ENCODE results near the gene CCDC102B. TPM values are rescaled to one million over a fixed set of nuclear protein-coding genes. Genes with fewer than 3 reads are reported as not detected.

Gene CCDC102B
- total and polyA plus RNA-seq, 2 experiments from 2014 or later: 1.3 to 2.1 TPM

DNA sequence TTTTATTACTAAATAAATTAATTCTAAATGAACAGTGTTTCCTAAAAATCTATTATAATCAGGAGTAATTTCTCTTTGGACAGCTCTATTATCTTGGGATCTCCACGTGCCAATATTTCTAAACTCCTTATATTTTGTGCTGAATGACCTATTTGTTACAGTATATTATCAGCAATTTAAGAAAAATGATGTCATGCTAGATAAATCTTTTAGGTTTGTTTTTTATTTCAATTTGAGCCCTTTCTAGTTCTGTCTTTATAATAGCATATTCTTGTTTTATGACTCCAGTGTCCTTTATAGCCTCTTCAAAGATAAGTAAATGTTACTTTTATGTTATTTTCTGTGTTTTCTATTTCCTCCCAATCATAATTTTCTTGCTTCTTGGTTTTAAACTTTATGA, 269.2 kb downstream of the CCDC102B start:
- Mint-ChIP-seq H3K36me3 (ENCODE audit: low read depth) (no peaks in the 10 kb centered on the region), H3K4me1 (no peaks in the 10 kb centered on the region)
- no peak for ATAC-seq

DNA sequence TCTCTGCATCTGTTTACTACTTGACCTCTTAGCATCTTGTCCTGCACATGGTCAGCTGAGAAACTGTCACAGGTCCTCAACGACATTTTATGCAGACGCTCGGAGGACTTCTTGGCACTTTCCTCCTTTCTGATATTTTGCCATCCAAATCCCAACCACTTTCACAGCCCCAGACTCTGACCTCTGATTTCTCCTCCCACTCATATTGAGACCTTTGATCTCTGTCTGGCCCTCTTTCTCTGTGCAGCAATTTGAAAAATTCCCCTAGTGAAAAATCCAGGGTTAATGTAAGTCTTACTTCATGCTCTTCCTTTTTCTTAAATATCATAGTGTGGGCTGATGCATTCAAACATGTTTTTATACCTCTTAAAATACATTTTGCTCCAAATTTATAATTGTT, 273.8 kb downstream of the CCDC102B start:
- H3K9me3 Mint-ChIP-seq: no peaks in the 10 kb centered on the region
- DNase-seq (ENCODE audit: low spot score): no peak
- Histone ChIP-seq H4K20me1 (replicated peaks; ENCODE audit: insufficient read depth) (no peaks in the 10 kb centered on the region), H3K27ac (ENCODE audit: low read depth) (no peak overlapping the region), H3K4me3 (no peak overlapping the region), H2AFZ (0 out of 2 replicates have a peak overlapping the region, but pooled peaks have one; percentile 11), H3K4me1 (ENCODE audit: insufficient read depth) (no peaks in the 10 kb centered on the region), H3K79me2 (replicated peaks; ENCODE audit: insufficient read depth) (no peaks in the 10 kb centered on the region), H3K4me2 (no peak overlapping the region), H3K27me3 (ENCODE audit: insufficient read depth) (no peaks in the 10 kb centered on the region), H3K36me3 (ENCODE audit: insufficient read depth) (no peaks in the 10 kb centered on the region), H3F3A (replicated peaks; ENCODE audit: low read depth) (no peaks in the 10 kb centered on the region), H3K9me2 (ENCODE audit: insufficient read depth) (no peaks in the 10 kb centered on the region)
- no peak for ATAC-seq
- no peaks in the 10 kb centered on the region for H3K36me3 Mint-ChIP-seq (ENCODE audit: low read depth)
- no peaks in the 10 kb centered on the region for H3K27me3 Mint-ChIP-seq (ENCODE audit: insufficient read depth, low read depth, poor library complexity)
- H3K27ac Mint-ChIP-seq: no peak overlapping the region
- H3K4me3 Mint-ChIP-seq: no peak overlapping the region
- no peaks in the 10 kb centered on the region for H3K4me1 Mint-ChIP-seq
- TF ChIP-seq, protein P1, sequence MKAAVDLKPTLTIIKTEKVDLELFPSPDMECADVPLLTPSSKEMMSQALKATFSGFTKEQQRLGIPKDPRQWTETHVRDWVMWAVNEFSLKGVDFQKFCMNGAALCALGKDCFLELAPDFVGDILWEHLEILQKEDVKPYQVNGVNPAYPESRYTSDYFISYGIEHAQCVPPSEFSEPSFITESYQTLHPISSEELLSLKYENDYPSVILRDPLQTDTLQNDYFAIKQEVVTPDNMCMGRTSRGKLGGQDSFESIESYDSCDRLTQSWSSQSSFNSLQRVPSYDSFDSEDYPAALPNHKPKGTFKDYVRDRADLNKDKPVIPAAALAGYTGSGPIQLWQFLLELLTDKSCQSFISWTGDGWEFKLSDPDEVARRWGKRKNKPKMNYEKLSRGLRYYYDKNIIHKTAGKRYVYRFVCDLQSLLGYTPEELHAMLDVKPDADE (IDR thresholded peaks at IDR 0.05): no peak
- TF ChIP-seq, protein P2, sequence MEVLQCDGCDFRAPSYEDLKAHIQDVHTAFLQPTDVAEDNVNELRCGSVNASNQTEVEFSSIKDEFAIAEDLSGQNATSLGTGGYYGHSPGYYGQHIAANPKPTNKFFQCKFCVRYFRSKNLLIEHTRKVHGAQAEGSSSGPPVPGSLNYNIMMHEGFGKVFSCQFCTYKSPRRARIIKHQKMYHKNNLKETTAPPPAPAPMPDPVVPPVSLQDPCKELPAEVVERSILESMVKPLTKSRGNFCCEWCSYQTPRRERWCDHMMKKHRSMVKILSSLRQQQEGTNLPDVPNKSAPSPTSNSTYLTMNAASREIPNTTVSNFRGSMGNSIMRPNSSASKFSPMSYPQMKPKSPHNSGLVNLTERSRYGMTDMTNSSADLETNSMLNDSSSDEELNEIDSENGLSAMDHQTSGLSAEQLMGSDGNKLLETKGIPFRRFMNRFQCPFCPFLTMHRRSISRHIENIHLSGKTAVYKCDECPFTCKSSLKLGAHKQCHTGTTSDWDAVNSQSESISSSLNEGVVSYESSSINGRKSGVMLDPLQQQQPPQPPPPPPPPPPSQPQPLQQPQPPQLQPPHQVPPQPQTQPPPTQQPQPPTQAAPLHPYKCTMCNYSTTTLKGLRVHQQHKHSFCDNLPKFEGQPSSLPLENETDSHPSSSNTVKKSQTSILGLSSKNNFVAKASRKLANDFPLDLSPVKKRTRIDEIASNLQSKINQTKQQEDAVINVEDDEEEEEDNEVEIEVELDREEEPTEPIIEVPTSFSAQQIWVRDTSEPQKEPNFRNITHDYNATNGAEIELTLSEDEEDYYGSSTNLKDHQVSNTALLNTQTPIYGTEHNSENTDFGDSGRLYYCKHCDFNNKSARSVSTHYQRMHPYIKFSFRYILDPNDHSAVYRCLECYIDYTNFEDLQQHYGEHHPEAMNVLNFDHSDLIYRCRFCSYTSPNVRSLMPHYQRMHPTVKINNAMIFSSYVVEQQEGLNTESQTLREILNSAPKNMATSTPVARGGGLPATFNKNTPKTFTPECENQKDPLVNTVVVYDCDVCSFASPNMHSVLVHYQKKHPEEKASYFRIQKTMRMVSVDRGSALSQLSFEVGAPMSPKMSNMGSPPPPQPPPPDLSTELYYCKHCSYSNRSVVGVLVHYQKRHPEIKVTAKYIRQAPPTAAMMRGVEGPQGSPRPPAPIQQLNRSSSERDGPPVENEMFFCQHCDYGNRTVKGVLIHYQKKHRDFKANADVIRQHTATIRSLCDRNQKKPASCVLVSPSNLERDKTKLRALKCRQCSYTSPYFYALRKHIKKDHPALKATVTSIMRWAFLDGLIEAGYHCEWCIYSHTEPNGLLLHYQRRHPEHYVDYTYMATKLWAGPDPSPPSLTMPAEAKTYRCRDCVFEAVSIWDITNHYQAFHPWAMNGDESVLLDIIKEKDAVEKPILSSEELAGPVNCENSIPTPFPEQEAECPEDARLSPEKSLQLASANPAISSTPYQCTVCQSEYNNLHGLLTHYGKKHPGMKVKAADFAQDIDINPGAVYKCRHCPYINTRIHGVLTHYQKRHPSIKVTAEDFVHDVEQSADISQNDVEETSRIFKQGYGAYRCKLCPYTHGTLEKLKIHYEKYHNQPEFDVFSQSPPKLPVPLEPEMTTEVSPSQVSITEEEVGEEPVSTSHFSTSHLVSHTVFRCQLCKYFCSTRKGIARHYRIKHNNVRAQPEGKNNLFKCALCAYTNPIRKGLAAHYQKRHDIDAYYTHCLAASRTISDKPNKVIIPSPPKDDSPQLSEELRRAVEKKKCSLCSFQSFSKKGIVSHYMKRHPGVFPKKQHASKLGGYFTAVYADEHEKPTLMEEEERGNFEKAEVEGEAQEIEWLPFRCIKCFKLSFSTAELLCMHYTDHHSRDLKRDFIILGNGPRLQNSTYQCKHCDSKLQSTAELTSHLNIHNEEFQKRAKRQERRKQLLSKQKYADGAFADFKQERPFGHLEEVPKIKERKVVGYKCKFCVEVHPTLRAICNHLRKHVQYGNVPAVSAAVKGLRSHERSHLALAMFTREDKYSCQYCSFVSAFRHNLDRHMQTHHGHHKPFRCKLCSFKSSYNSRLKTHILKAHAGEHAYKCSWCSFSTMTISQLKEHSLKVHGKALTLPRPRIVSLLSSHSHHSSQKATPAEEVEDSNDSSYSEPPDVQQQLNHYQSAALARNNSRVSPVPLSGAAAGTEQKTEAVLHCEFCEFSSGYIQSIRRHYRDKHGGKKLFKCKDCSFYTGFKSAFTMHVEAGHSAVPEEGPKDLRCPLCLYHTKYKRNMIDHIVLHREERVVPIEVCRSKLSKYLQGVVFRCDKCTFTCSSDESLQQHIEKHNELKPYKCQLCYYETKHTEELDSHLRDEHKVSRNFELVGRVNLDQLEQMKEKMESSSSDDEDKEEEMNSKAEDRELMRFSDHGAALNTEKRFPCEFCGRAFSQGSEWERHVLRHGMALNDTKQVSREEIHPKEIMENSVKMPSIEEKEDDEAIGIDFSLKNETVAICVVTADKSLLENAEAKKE (CRISPR knock-in tag; IDR thresholded peaks at IDR 0.05): no peak
- TF ChIP-seq NANOG (IDR thresholded peaks at IDR 0.05; ENCODE audit: borderline replicate concordance): no peak
- no peak for TF ChIP-seq POLR2AphosphoS5 (IDR thresholded peaks at IDR 0.05; ENCODE audit: low read depth)
- TF ChIP-seq EZH2phosphoT487 (IDR thresholded peaks at IDR 0.05; ENCODE audit: unreplicated experiment): no peak
- TF ChIP-seq JUNB (IDR thresholded peaks at IDR 0.05; ENCODE audit: unreplicated experiment): no peak
- TF ChIP-seq, protein P3, sequence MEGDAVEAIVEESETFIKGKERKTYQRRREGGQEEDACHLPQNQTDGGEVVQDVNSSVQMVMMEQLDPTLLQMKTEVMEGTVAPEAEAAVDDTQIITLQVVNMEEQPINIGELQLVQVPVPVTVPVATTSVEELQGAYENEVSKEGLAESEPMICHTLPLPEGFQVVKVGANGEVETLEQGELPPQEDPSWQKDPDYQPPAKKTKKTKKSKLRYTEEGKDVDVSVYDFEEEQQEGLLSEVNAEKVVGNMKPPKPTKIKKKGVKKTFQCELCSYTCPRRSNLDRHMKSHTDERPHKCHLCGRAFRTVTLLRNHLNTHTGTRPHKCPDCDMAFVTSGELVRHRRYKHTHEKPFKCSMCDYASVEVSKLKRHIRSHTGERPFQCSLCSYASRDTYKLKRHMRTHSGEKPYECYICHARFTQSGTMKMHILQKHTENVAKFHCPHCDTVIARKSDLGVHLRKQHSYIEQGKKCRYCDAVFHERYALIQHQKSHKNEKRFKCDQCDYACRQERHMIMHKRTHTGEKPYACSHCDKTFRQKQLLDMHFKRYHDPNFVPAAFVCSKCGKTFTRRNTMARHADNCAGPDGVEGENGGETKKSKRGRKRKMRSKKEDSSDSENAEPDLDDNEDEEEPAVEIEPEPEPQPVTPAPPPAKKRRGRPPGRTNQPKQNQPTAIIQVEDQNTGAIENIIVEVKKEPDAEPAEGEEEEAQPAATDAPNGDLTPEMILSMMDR (conservative IDR thresholded peaks at IDR 0.05; ENCODE audit: low read depth in 2 of 2): no peak
- TF ChIP-seq STAT1 (IDR thresholded peaks at IDR 0.05; ENCODE audit: unreplicated experiment): no peak
- TF ChIP-seq ZNF114 (CRISPR knock-in tag; IDR thresholded peaks at IDR 0.05): no peak

More for the DNA sequence above, 269.2 kb downstream of the CCDC102B start:
- H3K27ac ChIP-seq (ENCODE audit: low read depth): no peak overlapping the region
- H3K9me3 Mint-ChIP-seq: no peaks in the 10 kb centered on the region
- no peaks in the 10 kb centered on the region for H3K79me2 ChIP-seq (replicated peaks; ENCODE audit: insufficient read depth)
- H2AFZ ChIP-seq: no peak overlapping the region
- H3K27me3 ChIP-seq (ENCODE audit: insufficient read depth): no peaks in the 10 kb centered on the region
- no peaks in the 10 kb centered on the region for H3F3A ChIP-seq (replicated peaks; ENCODE audit: low read depth)
- H3K27ac Mint-ChIP-seq: no peak overlapping the region
- H3K4me1 ChIP-seq (ENCODE audit: insufficient read depth): no peaks in the 10 kb centered on the region
- no peak for DNase-seq (ENCODE audit: low spot score)
- no peak overlapping the region for H3K4me3 ChIP-seq
- TF ChIP-seq, protein P1 (IDR thresholded peaks at IDR 0.05): no peak
- no peak overlapping the region for H3K4me2 ChIP-seq
- no peaks in the 10 kb centered on the region for H3K27me3 Mint-ChIP-seq (ENCODE audit: insufficient read depth, low read depth, poor library complexity)
- no peaks in the 10 kb centered on the region for H4K20me1 ChIP-seq (replicated peaks; ENCODE audit: insufficient read depth)
- no peaks in the 10 kb centered on the region for H3K36me3 ChIP-seq (ENCODE audit: insufficient read depth)
- H3K9me2 ChIP-seq (ENCODE audit: insufficient read depth): no peaks in the 10 kb centered on the region
- H3K4me3 Mint-ChIP-seq: no peak overlapping the region
